HG03378 (cell line): Measurements from ENCODE around the gene RHBDL1.
A peak's percentile ranks its signal among the peaks of the same experiment; 100 is the strongest.

ENCODE experiments used
- ATAC-seq: cut with Tn5 transposase; IDR thresholded peaks from one replicate; pipeline ENCODE4 v1.9.1; 2021; ENCODE audit warnings: mild to moderate bottlenecking, moderate library complexity; ENCODE audit not compliant: unreplicated experiment

RHBDL1 gene

GRCh38 chr16:652454-653305, 22.8 kb upstream of the RHBDL1 start:
- ATAC-seq: no peak

- no peak for ATAC-seq
Observed at GRCh38 chr16:654034-654433, 21.4 kb upstream of the RHBDL1 start.

GRCh38 chr16:657487-657886, 18.0 kb upstream of the RHBDL1 start:
- no peak for ATAC-seq

- no peak for ATAC-seq
Observed at GRCh38 chr16:658679-659571, 16.5 kb upstream of the RHBDL1 start.

GRCh38 chr16:659618-660017, 15.9 kb upstream of the RHBDL1 start:
- no peak for ATAC-seq

GRCh38 chr16:660132-660458, 15.4 kb upstream of the RHBDL1 start:
- no peak for ATAC-seq

- peak; percentile 37 for ATAC-seq
Observed at GRCh38 chr16:660459-661183, 14.8 kb upstream of the RHBDL1 start.

- ATAC-seq: no peak
Observed at GRCh38 chr16:661184-661821, 14.2 kb upstream of the RHBDL1 start.

- ATAC-seq: no peak
Observed at GRCh38 chr16:662095-662494, 13.4 kb upstream of the RHBDL1 start.

- no peak for ATAC-seq
Observed at GRCh38 chr16:662597-662996, 12.9 kb upstream of the RHBDL1 start.

- no peak for ATAC-seq
Observed at GRCh38 chr16:666572-666971, 8.9 kb upstream of the RHBDL1 start.

- ATAC-seq: no peak
Observed at GRCh38 chr16:667113-667779, 8.2 kb upstream of the RHBDL1 start.

GRCh38 chr16:667780-668518, 7.5 kb upstream of the RHBDL1 start, which contains the start of gene RHOT2:
Gene RHOT2 (plus strand): TSS chr16:668132. CDS start chr16:668200, 68 bp downstream.
- no peak for ATAC-seq

- ATAC-seq: no peak
Observed at GRCh38 chr16:668519-669171, 6.8 kb upstream of the RHBDL1 start.

- ATAC-seq: no peak
Observed at GRCh38 chr16:669666-670065, 5.8 kb upstream of the RHBDL1 start.

- ATAC-seq: no peak
Observed at GRCh38 chr16:670485-671352, 4.8 kb upstream of the RHBDL1 start.

- no peak for ATAC-seq
Observed at GRCh38 chr16:671353-672131, 3.9 kb upstream of the RHBDL1 start.
